ENCODE results near the gene CDC37.
A peak's percentile ranks its signal among the peaks of the same experiment; 100 is the strongest.

CDC37 gene

GRCh38 chr19:10422046-10422461, 18.7 kb upstream of the CDC37 start:
- H3K36me3 ChIP-seq, result no peaks in the 10 kb centered on the region
- H3K9me3 ChIP-seq, result no peaks in the 10 kb centered on the region
- intact Hi-C loops (cut with DNase I; ENCODE audit: low total_unique reads), result loop anchor here (10.0 kb wide), 1 partner anchor 53 kb away; no protein-coding TSS in a partner anchor
- no peak overlapping the region for H3K27ac ChIP-seq
- no peak for TF ChIP-seq CTCF (IDR thresholded peaks at IDR 0.05)
- no peak overlapping the region for H3K4me3 ChIP-seq
- H3K27me3 ChIP-seq, result peaks cover 0 to 82% of the 10 kb centered on the region in 2 donors
- H3K4me1 ChIP-seq, result peaks cover 0 to 47% (median 39%) of the 10 kb centered on the region in 4 donors
- DNase-seq, result no peak

GRCh38 chr19:10421240-10422045, 18.1 kb upstream of the CDC37 start:
- DNase-seq, result no peak
- H3K9me3 ChIP-seq, result no peaks in the 10 kb centered on the region
- H3K36me3 ChIP-seq, result no peaks in the 10 kb centered on the region
- H3K27me3 ChIP-seq, result peaks cover 0 to 88% of the 10 kb centered on the region in 2 donors
- H3K4me3 ChIP-seq, result peak overlapping the region in 1 of 2 donors; percentile 24
- no peak overlapping the region for H3K27ac ChIP-seq
- TF ChIP-seq CTCF (IDR thresholded peaks at IDR 0.05), result no peak
- intact Hi-C loops (cut with DNase I; ENCODE audit: low total_unique reads), result loop anchor here (10.0 kb wide), 1 partner anchor 53 kb away; no protein-coding TSS in a partner anchor
- peaks cover 0 to 52% (median 45%) of the 10 kb centered on the region in 4 donors for H3K4me1 ChIP-seq

- Histone ChIP-seq H3K9me3 (no peaks in the 10 kb centered on the region), H3K36me3 (no peaks in the 10 kb centered on the region), H3K27ac (no peak within 1 kb of the TSS), H3K4me1 (peaks cover 0 to 55% (median 47%) of the 10 kb centered on the region in 4 donors), H3K27me3 (peaks cover 0 to 93% of the 10 kb centered on the region in 2 donors), H3K4me3 (peak within 1 kb of the TSS in 1 of 2 donors; percentile 24)
- no peak for DNase-seq
- TF ChIP-seq CTCF (IDR thresholded peaks at IDR 0.05), result no peak
- intact Hi-C loops (cut with DNase I; ENCODE audit: low total_unique reads), result loop anchor here (10.0 kb wide), 1 partner anchor 54 kb away; no protein-coding TSS in a partner anchor
Observed at GRCh38 chr19:10420444-10421239, 17.3 kb upstream of the CDC37 start, which contains the start of gene PDE4A. PDE4A (plus strand) TSS chr19:10420538; CDS start chr19:10420765, 227 bp downstream.

- DNase-seq, result no peak
- no peak for TF ChIP-seq CTCF (IDR thresholded peaks at IDR 0.05)
- H3K27ac ChIP-seq, result no peak overlapping the region
- H3K4me3 ChIP-seq, result peak overlapping the region in 1 of 2 donors; percentile 24
- H3K9me3 ChIP-seq, result no peaks in the 10 kb centered on the region
- peaks cover 0 to 90% of the 10 kb centered on the region in 2 donors for H3K27me3 ChIP-seq
- intact Hi-C loops (cut with DNase I; ENCODE audit: low total_unique reads), result loop anchor here (5.0 to 10.0 kb wide), 2 partner anchors 55 to 1772 kb away; no protein-coding TSS in a partner anchor
- H3K4me1 ChIP-seq, result peaks cover 0 to 55% (median 47%) of the 10 kb centered on the region in 4 donors
- no peaks in the 10 kb centered on the region for H3K36me3 ChIP-seq
Observed at GRCh38 chr19:10419646-10420443, 16.5 kb upstream of the CDC37 start.

- Histone ChIP-seq H3K4me3 (peak overlapping the region in 1 of 2 donors; percentile 17), H3K27ac (no peak overlapping the region), H3K36me3 (no peaks in the 10 kb centered on the region), H3K9me3 (peaks cover 0 to 5% (median 4%) of the 10 kb centered on the region in 3 donors), H3K27me3 (peaks cover 0 to 89% of the 10 kb centered on the region in 2 donors), H3K4me1 (peaks cover 0 to 49% (median 42%) of the 10 kb centered on the region in 4 donors)
- no peak for TF ChIP-seq CTCF (IDR thresholded peaks at IDR 0.05)
- no peak for DNase-seq
- intact Hi-C loops (cut with DNase I; ENCODE audit: low total_unique reads), result loop anchor here (5.0 kb wide), 1 partner anchor 1773 kb away; no protein-coding TSS in a partner anchor
Observed at GRCh38 chr19:10419200-10419645, 15.9 kb upstream of the CDC37 start.
